ENCODE measurements around the gene SUN3. TPM values are rescaled to one million over a fixed set of nuclear protein-coding genes. Genes with fewer than 3 reads are reported as not detected.

Gene SUN3
- total and polyA plus RNA-seq, 9 of the 15 experiments (the other 6 are each of a cell fraction or from before 2014, with no cell fraction given): 0.04 to 0.06 TPM; not detected in 7

GRCh38 chr7:47939425-47940036, 89.4 kb downstream of the SUN3 start:
- 2% methylated on average over 6 of the region's 7 CpGs for WGBS (ENCODE audit: insufficient coverage, low coverage, missing lambda C conversion rate)
- Histone ChIP-seq H3K9me3 (replicated peaks; ENCODE audit: control insufficient read depth, insufficient read depth, low read depth, low read length) (no peaks in the 10 kb centered on the region), H3K27ac (ENCODE audit: extremely low read depth, low read depth, low read length) (no peak overlapping the region), H3K27me3 (ENCODE audit: control insufficient read depth in 2 of 2, insufficient read depth in 2 of 2, low read length in 2 of 2) (peaks cover 6 to 36% of the 10 kb centered on the region in 2 experiments; a peak in 4 of 5 replicates), H3K4me2 (ENCODE audit: insufficient read depth, low read length) (no peak overlapping the region), H4K20me1 (replicated peaks; ENCODE audit: control insufficient read depth, insufficient read depth, low read length) (no peaks in the 10 kb centered on the region; the same call in 1 of the 2 replicates), H3K4me3 (no peak overlapping the region), H2AFZ (ENCODE audit: low read depth, low read length) (no peak overlapping the region), H3K9ac (ENCODE audit: insufficient read depth in 1 of 2, low read depth in 2 of 2, low read length in 2 of 2) (no peak overlapping the region), H3K4me1 (replicated peaks in 1 of 2; ENCODE audit: control insufficient read depth in 2 of 2, insufficient read depth in 2 of 2, low read length in 2 of 2) (no peaks in the 10 kb centered on the region; a peak in 1 of 5 replicates), H3K79me2 (ENCODE audit: control insufficient read depth, insufficient read depth, low read length) (no peaks in the 10 kb centered on the region), H3K9me1 (ENCODE audit: control insufficient read depth, insufficient read depth, low read length) (no peaks in the 10 kb centered on the region), H3K36me3 (ENCODE audit: control insufficient read depth, insufficient read depth, low read length) (no peaks in the 10 kb centered on the region)
- CTCF ChIA-PET (ENCODE audit: low intra/inter-chr PET ratio): no interaction called here
- TF ChIP-seq ERF (CRISPR knock-in tag; IDR thresholded peaks at IDR 0.05) (no peak), CBFB (CRISPR knock-in tag; IDR thresholded peaks at IDR 0.05) (no peak)
- in situ Hi-C loops (cut with MboI): loop anchor here (5.0 kb wide), 1 partner anchor 173 kb away; no protein-coding TSS in a partner anchor
- ATAC-seq (no peak), DNase-seq (ENCODE audit: extremely low read depth in 1 of 4, low spot score in 3 of 4) (no peak), FAIRE-seq (no peak)
- BruUV-seq (replicated peaks): no TSS peak
- POLR2A ChIA-PET: no interaction called here
- intact Hi-C loops (cut with micrococcal nuclease): no loop called here

GRCh38 chr7:47938574-47939165, 90.2 kb downstream of the SUN3 start:
- Histone ChIP-seq H4K20me1 (replicated peaks; ENCODE audit: control insufficient read depth, insufficient read depth, low read length) (no peaks in the 10 kb centered on the region; the same call in 1 of the 2 replicates), H3K27me3 (ENCODE audit: control insufficient read depth in 2 of 2, insufficient read depth in 2 of 2, low read length in 2 of 2) (peaks cover 6 to 40% of the 10 kb centered on the region in 2 experiments; a peak in 4 of 5 replicates), H3K9ac (ENCODE audit: insufficient read depth in 1 of 2, low read depth in 2 of 2, low read length in 2 of 2) (no peak overlapping the region), H2AFZ (ENCODE audit: low read depth, low read length) (no peak overlapping the region), H3K27ac (ENCODE audit: extremely low read depth, low read depth, low read length) (no peak overlapping the region), H3K79me2 (ENCODE audit: control insufficient read depth, insufficient read depth, low read length) (no peaks in the 10 kb centered on the region), H3K36me3 (ENCODE audit: control insufficient read depth, insufficient read depth, low read length) (no peaks in the 10 kb centered on the region), H3K9me1 (ENCODE audit: control insufficient read depth, insufficient read depth, low read length) (no peaks in the 10 kb centered on the region), H3K4me3 (no peak overlapping the region), H3K4me1 (replicated peaks in 1 of 2; ENCODE audit: control insufficient read depth in 2 of 2, insufficient read depth in 2 of 2, low read length in 2 of 2) (no peaks in the 10 kb centered on the region; a peak in 1 of 5 replicates), H3K9me3 (replicated peaks; ENCODE audit: control insufficient read depth, insufficient read depth, low read depth, low read length) (no peaks in the 10 kb centered on the region), H3K4me2 (ENCODE audit: insufficient read depth, low read length) (no peak overlapping the region)
- intact Hi-C loops (cut with micrococcal nuclease) (no loop called here), in situ Hi-C loops (cut with MboI) (no loop called here)
- no TSS peak for BruUV-seq (replicated peaks)
- no peak for FAIRE-seq
- POLR2A ChIA-PET: no interaction called here
- no peak; the same call in 2 of the 3 replicates for ATAC-seq
- CTCF ChIA-PET (ENCODE audit: low intra/inter-chr PET ratio): no interaction called here
- no peak for DNase-seq (ENCODE audit: extremely low read depth in 1 of 4, low spot score in 3 of 4)
- TF ChIP-seq ZNF398 (CRISPR knock-in tag; IDR thresholded peaks at IDR 0.05) (no peak), ZNF444 (CRISPR knock-in tag; IDR thresholded peaks at IDR 0.05) (no peak), HDAC2 (IDR thresholded peaks at IDR 0.05) (no peak), RAD21 (CRISPR knock-in tag; conservative IDR thresholded peaks at IDR 0.05 in 1 of 2, IDR thresholded peaks at IDR 0.05 in 1 of 2) (0 out of 4 replicates have a peak, but pooled peaks of 1 of the 2 experiments have one; percentile 19), ZNF655 (CRISPR knock-in tag; IDR thresholded peaks at IDR 0.05) (no peak), ZKSCAN8 (CRISPR knock-in tag; IDR thresholded peaks at IDR 0.05) (no peak)
- WGBS (ENCODE audit: insufficient coverage, low coverage, missing lambda C conversion rate): 0% methylated on average over 6 of the region's 6 CpGs
